SH-SY5Y (cell line): ENCODE measurements around the gene BARHL2.

Experiments used
- GATA2 ChIP-seq: IDR thresholded peaks from 2 replicates; pipeline ENCODE4 v1.6.1; 2011; ENCODE audit warnings: mild to moderate bottlenecking, low read depth, low read length
- GATA3 ChIP-seq: IDR thresholded peaks from 2 replicates; pipeline ENCODE4 v1.6.1; 2011; ENCODE audit warnings: low read depth, mild to moderate bottlenecking, low read length, moderate library complexity

DNA sequence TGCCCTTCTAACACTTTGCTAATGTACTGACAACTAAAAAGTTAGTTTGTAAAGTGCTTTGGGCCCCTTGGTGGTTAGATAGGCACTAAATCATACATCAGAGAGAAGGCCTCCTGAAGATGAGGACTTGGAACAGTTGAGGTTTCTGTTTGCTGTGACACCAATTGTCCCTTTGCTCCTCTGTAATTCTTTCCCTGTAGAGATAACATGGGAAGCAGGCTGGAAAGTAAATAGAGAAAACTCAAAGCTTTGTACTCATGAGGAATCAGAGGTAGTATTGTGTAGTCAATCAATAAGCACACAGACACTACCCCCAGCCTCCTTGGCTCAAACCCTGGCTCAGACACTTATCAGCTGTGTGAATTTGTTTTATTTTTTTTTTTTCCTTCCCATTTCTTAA is 31.6 kb upstream of the BARHL2 start:
- TF ChIP-seq GATA2 (no peak), GATA3 (no peak)
